Ovary (tissue), 9 donors: ENCODE measurements around the gene PI4KA. TPM values are rescaled to one million over a fixed set of nuclear protein-coding genes. Genes with fewer than 3 reads are reported as not detected.
"Not testable (repeated sequence)": the region's sequence is repeated elsewhere in the genome, so short reads cannot be mapped to it uniquely, and the experiment has no call there.

Experiments
- DNase-seq, 5 donors: peaks; one replicate each; pipeline ENCODE4 v3.0.0-alpha.2; 2019 to 2020
- H3K27ac ChIP-seq, 2 donors: fragments of 200-600 bp; one replicate each; pipeline versions ENCODE4 v1.5.1 to v1.8.0; 2019 to 2022
- H3K27me3 ChIP-seq: fragments of 200-600 bp; one replicate; pipeline ENCODE4 v1.8.0; 2022
- H3K36me3 ChIP-seq: fragments of 200-600 bp; sonication (generic); one replicate; pipeline ENCODE4 v1.5.1; 2019
- H3K4me1 ChIP-seq: one replicate; pipeline ENCODE4 v1.8.1; 2013; ENCODE audit warnings: mild to moderate bottlenecking, moderate library complexity; ENCODE audit not compliant: insufficient read depth
- H3K4me3 ChIP-seq: fragments of 200-600 bp; sonication (generic); one replicate; pipeline ENCODE4 v1.5.1; 2017
- H3K9me3 ChIP-seq, 2 donors: fragments of 200-600 bp in 1 of 2; sonication (generic) in 1 of 2; one replicate each; pipeline versions ENCODE4 v1.5.1 to v1.8.1; 2013 to 2019; ENCODE audit warnings: mild to moderate bottlenecking in 1 of 2, moderate library complexity in 1 of 2
- CTCF ChIP-seq, 3 donors: fragments of 450-650 bp in 2 of 3; fragments of 200-600 bp in 1 of 3; IDR thresholded peaks; one replicate each; pipeline versions ENCODE4 v1.5.1 to v1.8.0; 2016 to 2022; ENCODE audit warnings: antibody characterized with exemption in 3 of 3, mild to moderate bottlenecking in 1 of 3
- EP300 ChIP-seq: sonication (generic); formaldehyde crosslinking; IDR thresholded peaks from one replicate; pipeline ENCODE4 v1.6.1; 2017; ENCODE audit warnings: antibody characterized with exemption
- POLR2A ChIP-seq: fragments of 450-650 bp; IDR thresholded peaks from one replicate; pipeline ENCODE4 v1.6.1; 2017; ENCODE audit warnings: antibody characterized with exemption, mild to moderate bottlenecking, moderate library complexity
- WGBS, 3 donors: extraction: QIAGEN DNeasy Blood & Tissue Kit in 1 of 3; methylation state at CpG; one replicate each; pipeline versions ENCODE4 v1.1.5 to v1.1.7; 2013 to 2017; 5-methylcytosine and 5-hydroxymethylcytosine counted together
- intact Hi-C, 4 donors: fragments of 100-400 bp; cut with DNase I; formaldehyde crosslinking; loops; one replicate each; pipeline versions ENCODE4 v1.11.0 to v1.15.1; 2022 to 2023
- polyA plus RNA-seq, 2 donors: library from polyadenylated mRNA; stranded (reverse); fragments of 200-250 nt in 1 of 2; fragments of 350-450 nt in 1 of 2; fragmentation: Illumina TruSeq in 1 of 2; extraction: RNeasy Lipid Tissue Mini Kit (QIAGEN cat#74804) in 1 of 2; gene quantifications; one replicate each; pipeline ENCODE4 v1.2.3, GENCODE V29; 2013 to 2014
- total RNA-seq, 7 donors: library from RNA; depleted of rRNA in 2 of 7; stranded (reverse); fragments of >200 nt in 2 of 7; fragmentation: NEBNext Ultra II Directional in 3 of 7; extraction: Animal tissue kit (Norgen Biotek cat#: 25700) in 3 of 7; gene quantifications; one replicate each; pipeline versions ENCODE4 v1.1.0 to v1.2.4, GENCODE V29; 2016 to 2023
- donor health status: DM: no; HTN: no; CAD: no; lungs with moderate emphysema.
- donor health status: DM: no; HTN: no; CAD: no.
- donor health status: Bipolar disorder and iron deficiency.
- donor health status: DM: yes; HTN: yes; CAD: no.
- donor health status: DM: no; HTN: no; CAD: no.
- donor health status: DM: yes; HTN: yes; CAD: no.

Gene PI4KA
- total and polyA plus RNA-seq, 9 donors, result 30.6 to 97.6 (median 62.7) TPM

DNA sequence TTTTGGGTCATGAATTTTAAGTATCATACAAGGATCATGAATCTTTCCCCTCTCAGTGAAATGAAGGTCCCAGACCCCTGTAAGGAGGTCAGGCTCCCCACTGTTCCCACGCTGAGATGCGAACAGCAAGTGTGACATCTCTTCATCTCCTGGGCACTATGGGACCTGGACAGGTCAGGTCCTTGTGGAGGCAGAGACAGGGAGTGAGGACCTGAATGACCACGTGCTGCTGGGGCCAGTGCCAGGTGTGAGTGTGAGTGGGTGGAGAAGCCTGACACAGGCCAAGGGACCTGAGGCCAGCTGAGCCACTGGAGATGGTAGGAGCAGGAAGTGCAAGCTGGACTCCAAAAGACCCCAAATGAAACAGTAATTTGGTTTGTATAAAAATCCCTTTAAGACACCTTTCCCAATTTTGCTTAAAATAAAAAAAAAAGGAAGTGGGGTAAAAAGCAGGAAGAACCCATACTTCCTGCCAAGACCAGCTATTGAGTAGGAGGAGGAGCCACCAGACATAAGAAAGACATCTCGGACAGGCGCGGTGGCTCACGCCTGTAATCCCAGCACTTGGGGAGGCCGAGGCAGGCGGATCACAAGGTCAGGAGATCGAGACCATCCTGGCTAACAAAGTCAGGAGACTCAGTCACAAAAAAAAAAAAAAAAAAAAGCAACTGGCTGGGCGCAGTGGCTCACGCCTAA lies 120.1 kb downstream of the PI4KA start:
- H3K36me3 ChIP-seq, result no peaks in the 10 kb centered on the region

DNA sequence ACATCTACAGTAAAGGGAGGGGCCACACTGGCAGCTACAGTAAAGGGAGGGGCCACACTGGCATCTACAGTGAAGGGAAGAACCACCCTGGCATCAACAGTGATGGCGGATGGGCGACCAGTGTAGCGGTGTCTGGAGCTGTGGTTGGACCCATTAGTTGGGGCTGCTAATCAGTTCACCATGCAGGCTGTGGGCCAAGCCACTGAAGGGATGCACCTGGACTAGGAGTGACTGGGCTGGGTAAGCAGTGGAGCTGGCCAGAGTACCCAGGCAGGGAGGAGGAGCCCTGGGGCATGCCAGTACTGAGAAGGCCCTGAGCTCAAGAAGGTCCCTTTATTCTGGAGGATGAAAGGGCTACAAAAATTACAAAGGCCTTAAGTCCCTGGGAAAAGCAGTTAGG lies 121.7 kb downstream of the PI4KA start:
- H3K27me3 ChIP-seq, H3K9me3 ChIP-seq, DNase-seq, H3K27ac ChIP-seq, H3K4me3 ChIP-seq, H3K4me1 ChIP-seq, H3K36me3 ChIP-seq, intact Hi-C loops: not testable (repeated sequence)
- 96 to 100% (median 97%) methylated on average over 3 of the region's 3 CpGs for WGBS, 3 donors

More for the DNA sequence above, 120.1 kb downstream of the PI4KA start:
- Histone ChIP-seq H3K4me1 (no peaks in the 10 kb centered on the region), H3K4me3 (no peak overlapping the region), H3K27me3 (no peaks in the 10 kb centered on the region), H3K27ac (no peak overlapping the region), H3K9me3 (no peaks in the 10 kb centered on the region)
- 92 to 94% (median 93%) methylated on average over 12 of the region's 12 CpGs for WGBS, 3 donors
- intact Hi-C loops, result no loop called here
- TF ChIP-seq POLR2A (no peak), EP300 (no peak), CTCF (IDR thresholded peaks at IDR 0.05) (no peak)
- DNase-seq, result no peak

DNA sequence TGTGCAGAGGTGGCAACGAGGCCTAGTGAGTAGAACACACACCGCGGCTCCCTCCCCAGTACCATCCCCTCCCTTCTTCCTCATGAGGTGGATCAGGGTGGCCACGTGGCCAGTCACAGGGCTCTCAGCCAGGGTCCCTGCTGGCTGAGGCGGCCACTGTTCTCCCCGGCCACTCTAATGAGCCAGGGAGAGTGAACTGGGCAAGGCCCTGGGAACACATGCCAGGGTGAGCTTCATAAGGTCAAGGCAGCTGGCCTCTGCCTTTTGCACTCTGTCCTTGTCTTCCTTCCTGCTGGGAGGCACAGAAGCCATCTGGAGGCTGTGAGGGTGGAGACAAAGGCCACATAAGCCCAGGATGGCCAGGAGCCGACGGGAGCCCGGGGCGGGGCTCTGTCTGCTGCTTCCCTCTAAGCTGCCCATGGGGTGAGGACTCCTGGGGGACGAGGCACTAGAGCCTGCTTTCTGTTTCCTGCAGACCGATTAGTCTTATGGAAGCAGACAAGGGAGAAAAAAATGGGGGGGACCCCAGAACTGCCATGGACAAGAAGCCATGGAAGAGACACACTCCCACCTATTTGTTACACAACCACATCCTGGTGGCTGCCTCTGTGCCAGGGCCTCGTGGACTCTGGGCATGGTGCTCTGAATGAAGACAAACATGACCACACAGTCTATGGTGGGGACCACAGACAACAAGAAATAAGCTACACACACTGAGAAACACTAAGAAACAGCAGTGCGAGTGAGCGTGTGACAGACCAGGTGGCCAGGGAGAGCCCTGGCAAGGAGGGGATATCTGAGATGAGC lies 123.1 kb downstream of the PI4KA start:
- DNase-seq, H3K27ac ChIP-seq, H3K27me3 ChIP-seq, H3K9me3 ChIP-seq, H3K4me1 ChIP-seq, H3K36me3 ChIP-seq, H3K4me3 ChIP-seq, intact Hi-C loops: not testable (repeated sequence)
- WGBS, 3 donors, result 78 to 87% (median 83%) methylated on average over 9 to 12 of the region's 15 CpGs

DNA sequence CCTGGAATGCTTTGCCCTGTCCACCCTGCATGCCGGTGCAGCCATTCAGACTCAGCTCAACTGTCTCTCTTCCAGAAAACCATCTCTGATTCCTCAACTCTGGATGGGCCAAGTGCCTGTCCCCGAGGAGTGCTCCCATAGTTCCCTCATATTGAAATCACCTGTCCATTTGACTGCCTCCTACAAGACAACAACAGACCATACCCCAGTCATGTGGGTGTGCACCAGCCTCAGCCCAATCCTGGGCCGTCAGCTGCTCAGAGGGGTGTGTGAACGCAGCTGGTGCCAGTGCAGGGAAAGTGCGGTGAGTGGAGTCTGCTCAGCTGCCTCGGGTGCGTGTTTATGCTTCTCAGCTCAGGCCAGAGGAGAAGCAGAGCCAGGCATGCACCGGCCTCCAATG lies 126.2 kb downstream of the PI4KA start:
- H3K27me3 ChIP-seq, H3K4me1 ChIP-seq, intact Hi-C loops, H3K9me3 ChIP-seq, H3K4me3 ChIP-seq, DNase-seq, H3K36me3 ChIP-seq, H3K27ac ChIP-seq: not testable (repeated sequence)
- WGBS, 3 donors, result 89 to 93% (median 91%) methylated on average over 4 to 5 of the region's 8 CpGs

- no peak for TF ChIP-seq POLR2A
- no peak for TF ChIP-seq EP300
- no peak for TF ChIP-seq CTCF (IDR thresholded peaks at IDR 0.05)
- intact Hi-C loops, result no loop called here
- DNase-seq, result no peak
- H3K4me3 ChIP-seq, result no peak overlapping the region
- no peaks in the 10 kb centered on the region for H3K9me3 ChIP-seq
- WGBS, 3 donors, result 86 to 89% (median 88%) methylated on average over 13 of the region's 13 CpGs
- H3K27me3 ChIP-seq, result no peaks in the 10 kb centered on the region
- no peaks in the 10 kb centered on the region for H3K36me3 ChIP-seq
- H3K4me1 ChIP-seq, result no peaks in the 10 kb centered on the region
- no peak overlapping the region for H3K27ac ChIP-seq
These were observed 129.4 kb downstream of the PI4KA start for GRCh38 chr22:20729194-20729593.
